Trophoblast cell (in vitro differentiated cells and primary cell): ENCODE results near the gene RPTOR.

ENCODE experiments used
- DNase-seq, 2 donors: peaks; one replicate each; pipeline ENCODE4 v3.0.0-alpha.2; 2016
- H2AFZ ChIP-seq: 2 replicates; pipeline ENCODE4 v1.6.1; 2013; ENCODE audit warnings: low read length, moderate library complexity, mild to moderate bottlenecking; ENCODE audit not compliant: insufficient read depth, poor library complexity
- H2AK5ac ChIP-seq: 2 replicates; pipeline ENCODE4 v1.6.1; 2013; ENCODE audit warnings: mild to moderate bottlenecking, low read length
- H2BK120ac ChIP-seq: 2 replicates; pipeline ENCODE4 v1.6.1; 2013; ENCODE audit warnings: low read length, mild to moderate bottlenecking, moderate library complexity; ENCODE audit not compliant: insufficient read depth, poor library complexity
- H2BK12ac ChIP-seq: 2 replicates; pipeline ENCODE4 v1.6.1; 2013; ENCODE audit warnings: mild to moderate bottlenecking, low read length, moderate library complexity
- H2BK5ac ChIP-seq: 2 replicates; pipeline ENCODE4 v1.6.1; 2013; ENCODE audit warnings: low read length, low read depth, moderate library complexity, mild to moderate bottlenecking; ENCODE audit not compliant: poor library complexity
- H3K14ac ChIP-seq: 2 replicates; pipeline ENCODE4 v1.6.1; 2013; ENCODE audit warnings: mild to moderate bottlenecking, low read length
- H3K18ac ChIP-seq: 2 replicates; pipeline ENCODE4 v1.6.1; 2013; ENCODE audit warnings: mild to moderate bottlenecking, low read length
- H3K23ac ChIP-seq: 2 replicates; pipeline ENCODE4 v1.6.1; 2013; ENCODE audit warnings: low read length
- H3K27ac ChIP-seq: 2 replicates; pipeline ENCODE4 v1.5.1; 2013; ENCODE audit warnings: low read depth, mild to moderate bottlenecking, inconsistent platforms, low read length, moderate library complexity
- H3K27me3 ChIP-seq: 2 replicates; pipeline ENCODE4 v1.6.1; 2013; ENCODE audit warnings: inconsistent platforms, mild to moderate bottlenecking, low read length, moderate library complexity; ENCODE audit not compliant: insufficient read depth
- H3K36me3 ChIP-seq, 2 experiments: 1 replicate in 1 of 2; 2 replicates in 1 of 2; pipeline ENCODE4 v1.6.1; 2013; ENCODE audit warnings: low read length in 2 of 2, mild to moderate bottlenecking in 2 of 2, moderate library complexity in 1 of 2; ENCODE audit not compliant: insufficient read depth in 2 of 2, control insufficient read depth in 1 of 2
- H3K4ac ChIP-seq: 2 replicates; pipeline ENCODE4 v1.6.1; 2013; ENCODE audit warnings: low read depth, mild to moderate bottlenecking, low read length, moderate library complexity
- H3K4me1 ChIP-seq, 2 experiments: 1 replicate in 1 of 2; 2 replicates in 1 of 2; pipeline ENCODE4 v1.6.1; 2013; ENCODE audit warnings: low read length in 2 of 2, mild to moderate bottlenecking in 2 of 2, moderate library complexity in 1 of 2; ENCODE audit not compliant: insufficient read depth in 2 of 2, control insufficient read depth in 1 of 2
- H3K4me2 ChIP-seq: 2 replicates; pipeline ENCODE4 v1.6.1; 2013; ENCODE audit warnings: inconsistent platforms, mild to moderate bottlenecking, low read length, moderate library complexity
- H3K4me3 ChIP-seq: 2 replicates; pipeline ENCODE4 v1.5.1; 2013; ENCODE audit warnings: mild to moderate bottlenecking, low read depth, low read length, inconsistent platforms
- H3K79me1 ChIP-seq: one replicate; pipeline ENCODE4 v1.6.1; 2013; ENCODE audit warnings: low read length
- H3K79me2 ChIP-seq: 2 replicates; pipeline ENCODE4 v1.6.1; 2013; ENCODE audit warnings: low read length, mild to moderate bottlenecking; ENCODE audit not compliant: control insufficient read depth, insufficient read depth, poor library complexity
- H3K9ac ChIP-seq: 2 replicates; pipeline ENCODE4 v1.6.1; 2013; ENCODE audit warnings: mild to moderate bottlenecking, low read length
- H3K9me3 ChIP-seq: 2 replicates; pipeline ENCODE4 v1.6.1; 2013; ENCODE audit warnings: low read depth, mild to moderate bottlenecking, control low read depth, inconsistent platforms, low read length; ENCODE audit not compliant: insufficient read depth
- H4K12ac ChIP-seq: 2 replicates; pipeline ENCODE4 v1.6.1; 2013; ENCODE audit warnings: low read depth, mild to moderate bottlenecking, low read length, moderate library complexity
- H4K8ac ChIP-seq: 2 replicates; pipeline ENCODE4 v1.6.1; 2013; ENCODE audit warnings: low read depth, mild to moderate bottlenecking, low read length, moderate library complexity
- H4K91ac ChIP-seq: one replicate; pipeline ENCODE4 v1.6.1; 2013; ENCODE audit warnings: low read depth, mild to moderate bottlenecking, low read length, moderate library complexity
- WGBS: extraction: QIAGEN DNeasy Blood & Tissue Kit; methylation state at CpG from one replicate; pipeline ENCODE4 v1.1.7; 2013; ENCODE audit warnings: missing lambda C conversion rate; ENCODE audit not compliant: insufficient read length, insufficient coverage; ENCODE audit errors: extremely low coverage; 5-methylcytosine and 5-hydroxymethylcytosine counted together

The RPTOR gene

GRCh38 chr17:80637048-80637781 is 92.6 kb downstream of the RPTOR start:
- no CpG with 5 or more reads among the region's 17 CpGs for WGBS
- Histone ChIP-seq H2BK120ac (no peak overlapping the region), H2BK12ac (no peak overlapping the region), H2AK5ac (no peak overlapping the region), H4K12ac (no peak overlapping the region), H3K18ac (no peak overlapping the region), H3K79me2 (no peaks in the 10 kb centered on the region), H3K9ac (no peak overlapping the region), H3K79me1 (no peaks in the 10 kb centered on the region), H3K4me3 (no peak overlapping the region), H3K4me1 (peaks cover 8 to 9% of the 10 kb centered on the region in 2 experiments), H3K23ac (no peak overlapping the region), H2BK5ac (no peak overlapping the region), H2AFZ (no peak overlapping the region), H3K4me2 (no peak overlapping the region), H4K91ac (no peak overlapping the region), H3K36me3 (no peaks in the 10 kb centered on the region), H4K8ac (no peak overlapping the region), H3K27ac (no peak overlapping the region), H3K9me3 (peaks cover 10% of the 10 kb centered on the region), H3K14ac (no peak overlapping the region), H3K27me3 (no peaks in the 10 kb centered on the region), H3K4ac (no peak overlapping the region)
- DNase-seq = no peak

DNA sequence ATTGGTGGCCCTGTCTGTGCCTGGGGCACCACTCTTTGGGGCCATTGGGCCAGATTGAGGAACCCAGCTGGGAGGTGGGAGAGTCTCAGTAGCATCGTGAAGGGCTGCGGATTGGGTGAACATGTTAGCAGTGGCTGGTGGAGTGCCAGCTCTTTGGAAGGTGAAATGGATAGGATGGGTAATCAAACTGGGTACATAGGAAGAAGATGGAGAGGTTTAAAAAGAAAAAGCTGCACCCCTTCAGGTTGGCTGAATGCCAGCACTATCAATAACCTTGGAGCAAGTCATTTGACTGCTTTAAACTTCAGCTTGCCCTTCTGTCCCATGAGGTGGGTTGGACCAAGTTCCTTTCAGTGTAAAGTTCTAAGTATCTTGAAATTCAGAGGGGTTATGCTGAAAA is 95.0 kb downstream of the RPTOR start:
- H3K14ac ChIP-seq = no peak overlapping the region
- no peaks in the 10 kb centered on the region for H3K36me3 ChIP-seq
- no peaks in the 10 kb centered on the region for H3K79me2 ChIP-seq
- H2BK5ac ChIP-seq = no peak overlapping the region
- H3K4me1 ChIP-seq = peaks cover 8 to 9% of the 10 kb centered on the region in 2 experiments
- H3K27ac ChIP-seq = no peak overlapping the region
- no peak overlapping the region for H4K12ac ChIP-seq
- peaks cover 3% of the 10 kb centered on the region for H3K9me3 ChIP-seq
- no peak overlapping the region for H2BK12ac ChIP-seq
- WGBS = no CpG with 5 or more reads among the region's 2 CpGs
- no peak overlapping the region for H3K18ac ChIP-seq
- H2BK120ac ChIP-seq = no peak overlapping the region
- no peak overlapping the region for H3K4ac ChIP-seq
- H3K79me1 ChIP-seq = no peaks in the 10 kb centered on the region
- no peak for DNase-seq
- H3K23ac ChIP-seq = no peak overlapping the region
- H3K4me3 ChIP-seq = no peak overlapping the region
- no peak overlapping the region for H4K91ac ChIP-seq
- H3K27me3 ChIP-seq = no peaks in the 10 kb centered on the region
- H2AFZ ChIP-seq = no peak overlapping the region
- H4K8ac ChIP-seq = no peak overlapping the region
- H2AK5ac ChIP-seq = no peak overlapping the region
- no peak overlapping the region for H3K4me2 ChIP-seq
- no peak overlapping the region for H3K9ac ChIP-seq

GRCh38 chr17:80640366-80641084 is 95.9 kb downstream of the RPTOR start:
- no peak overlapping the region for H3K23ac ChIP-seq

GRCh38 chr17:80643326-80644099 is 98.9 kb downstream of the RPTOR start:
- H4K8ac ChIP-seq = no peak overlapping the region
- no peak overlapping the region for H3K18ac ChIP-seq
- no peak for DNase-seq
- no peak overlapping the region for H3K4me2 ChIP-seq
- no peak overlapping the region for H2AFZ ChIP-seq
- H3K27me3 ChIP-seq = no peaks in the 10 kb centered on the region
- H3K36me3 ChIP-seq = no peaks in the 10 kb centered on the region
- no peak overlapping the region for H3K9ac ChIP-seq
- H2BK12ac ChIP-seq = no peak overlapping the region
- H3K4me3 ChIP-seq = no peak overlapping the region
- H2AK5ac ChIP-seq = no peak overlapping the region
- no peaks in the 10 kb centered on the region for H3K79me2 ChIP-seq
- H3K9me3 ChIP-seq = peaks cover 3% of the 10 kb centered on the region
- H3K23ac ChIP-seq = no peak overlapping the region
- H4K12ac ChIP-seq = no peak overlapping the region
- no peaks in the 10 kb centered on the region for H3K4me1 ChIP-seq
- WGBS = no CpG with 5 or more reads among the region's 19 CpGs
- H3K79me1 ChIP-seq = no peaks in the 10 kb centered on the region
- no peak overlapping the region for H3K27ac ChIP-seq
- H3K14ac ChIP-seq = no peak overlapping the region
- H4K91ac ChIP-seq = no peak overlapping the region
- no peak overlapping the region for H2BK120ac ChIP-seq
- H2BK5ac ChIP-seq = no peak overlapping the region
- no peak overlapping the region for H3K4ac ChIP-seq

More at GRCh38 chr17:80640366-80641084, 95.9 kb downstream of the RPTOR start:
- Histone ChIP-seq H2AFZ (no peak overlapping the region), H4K91ac (no peak overlapping the region), H3K79me2 (no peaks in the 10 kb centered on the region), H3K4ac (no peak overlapping the region), H3K18ac (no peak overlapping the region), H3K4me3 (no peak overlapping the region), H3K79me1 (no peaks in the 10 kb centered on the region), H3K9ac (no peak overlapping the region), H2BK12ac (no peak overlapping the region), H3K14ac (no peak overlapping the region), H3K9me3 (peaks cover 3% of the 10 kb centered on the region), H4K12ac (no peak overlapping the region), H3K4me1 (peaks cover 8 to 9% of the 10 kb centered on the region in 2 experiments), H3K27ac (no peak overlapping the region), H3K4me2 (no peak overlapping the region), H3K27me3 (no peaks in the 10 kb centered on the region), H3K36me3 (no peaks in the 10 kb centered on the region), H2BK120ac (no peak overlapping the region), H4K8ac (no peak overlapping the region), H2BK5ac (no peak overlapping the region), H2AK5ac (no peak overlapping the region)
- no peak for DNase-seq
- no CpG with 5 or more reads among the region's 19 CpGs for WGBS
